Activated CD8-positive, alpha-beta memory T cell treated with anti-CD3 and anti-CD28 coated beads for 1 hour (primary cell): ENCODE data around the gene SWAP70.

Experiments
- DNase-seq, 2 donors: peaks; one replicate each; pipeline ENCODE4 v3.0.0-alpha.2; 2020; ENCODE audit warnings: low read depth in 1 of 2; ENCODE audit errors: extremely low read depth in 1 of 2

The SWAP70 gene

GRCh38 chr11:9651481-9651880 is 12.4 kb upstream of the SWAP70 start:
- no peak for DNase-seq

DNA sequence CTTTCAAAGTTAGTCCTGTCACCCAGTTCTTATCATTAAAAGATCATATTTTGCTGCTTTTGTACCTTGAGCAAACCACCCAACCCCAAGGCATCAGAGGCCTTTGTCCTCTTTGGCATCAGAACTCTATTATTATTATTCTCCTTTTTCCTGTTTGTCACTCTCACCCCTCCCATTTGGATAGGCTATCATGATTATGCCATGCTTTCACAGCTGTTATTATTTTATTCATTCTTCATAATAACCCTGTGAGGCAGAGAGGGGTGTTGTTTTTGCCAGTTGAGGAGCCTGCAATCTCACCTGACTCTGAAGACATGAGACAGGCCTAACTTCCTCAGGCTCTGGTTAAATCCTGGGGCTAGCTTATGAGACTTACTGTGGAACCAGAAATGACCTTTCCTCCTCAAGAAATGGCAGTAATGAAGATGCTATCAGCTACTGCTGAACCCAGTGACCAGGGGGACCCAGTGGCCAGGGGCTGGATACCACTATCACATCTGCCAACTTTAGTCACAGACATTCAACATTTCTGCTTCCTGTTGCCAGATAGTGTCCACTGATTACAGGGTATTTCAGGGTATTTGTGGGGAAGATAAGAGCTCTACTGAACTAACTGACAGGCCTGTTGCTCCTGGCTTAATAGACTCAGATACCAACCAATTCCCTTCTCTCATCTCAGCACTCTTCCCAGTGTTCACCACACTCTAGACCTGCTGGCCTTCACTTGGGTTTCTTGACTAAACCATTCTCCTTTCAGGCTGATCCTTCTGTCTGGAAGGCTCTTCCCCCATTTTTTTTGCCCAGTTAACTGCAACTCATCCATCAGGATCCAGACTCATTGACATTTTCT is 11.8 kb upstream of the SWAP70 start:
- DNase-seq = no peak

- no peak for DNase-seq
Measured at GRCh38 chr11:9653871-9654270, 10.0 kb upstream of the SWAP70 start.

- no peak for DNase-seq
Measured at GRCh38 chr11:9656864-9657263, 7.0 kb upstream of the SWAP70 start.

DNA sequence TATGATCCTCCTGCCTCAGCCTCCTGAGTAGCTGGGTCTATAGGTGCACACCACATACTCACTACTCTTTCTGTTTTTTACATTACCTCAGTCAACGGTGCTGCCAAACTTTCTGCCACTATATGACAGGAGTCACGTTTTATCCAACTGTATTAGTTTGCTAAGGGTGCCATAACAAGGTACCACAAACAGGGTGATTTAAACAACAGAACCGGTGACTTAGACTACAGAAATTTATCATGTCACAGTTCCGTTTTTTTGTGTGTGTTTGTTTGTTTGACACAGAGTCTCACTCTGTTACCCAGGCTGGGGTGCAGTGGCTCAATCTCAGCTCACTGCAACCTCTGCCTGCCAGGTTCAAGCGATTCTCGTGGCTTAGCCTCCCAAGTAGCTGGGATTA is 6.3 kb upstream of the SWAP70 start:
- no peak for DNase-seq

DNA sequence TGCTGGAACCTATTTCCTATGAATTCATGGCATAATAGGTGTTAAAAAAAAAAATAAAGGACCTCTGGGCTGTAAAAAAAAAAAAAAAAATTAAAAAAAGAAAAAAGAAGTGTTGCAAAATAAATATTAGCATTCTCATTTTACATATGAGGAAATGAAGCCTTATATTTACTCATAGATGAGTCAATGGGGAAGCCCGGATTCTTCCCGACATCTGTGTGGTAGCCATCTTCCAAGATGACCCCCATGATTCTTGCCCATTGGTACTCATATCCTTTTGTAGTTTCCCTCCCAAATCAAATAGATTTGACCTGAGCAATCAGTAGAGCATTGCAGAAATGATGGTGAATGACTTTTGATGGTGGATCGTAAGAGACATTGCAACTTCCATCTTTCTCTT is 3.0 kb upstream of the SWAP70 start:
- DNase-seq = no peak

DNA sequence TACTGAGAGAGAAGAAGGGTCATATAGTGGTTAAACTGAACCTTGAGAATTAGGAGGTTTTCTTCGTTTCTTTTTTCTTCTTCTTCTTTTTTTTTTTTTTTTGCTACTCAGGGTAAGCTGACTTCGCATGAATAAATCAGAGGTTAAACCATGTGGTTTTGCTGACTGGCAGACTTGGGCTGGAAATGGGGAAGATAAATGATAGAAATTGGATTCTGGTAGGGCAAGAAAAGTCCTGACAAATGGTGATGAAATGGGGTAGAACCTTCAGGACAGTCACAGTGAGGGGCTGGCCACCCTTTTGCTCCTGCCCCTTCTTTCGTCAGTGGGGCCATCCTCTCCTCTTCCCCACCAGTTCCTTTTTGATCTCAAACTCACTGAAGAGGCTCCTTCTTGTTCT is 1.6 kb upstream of the SWAP70 start:
- DNase-seq = no peak

GRCh38 chr11:9664276-9665171 is 647 bp downstream of the SWAP70 start:
- no peak for DNase-seq

DNA sequence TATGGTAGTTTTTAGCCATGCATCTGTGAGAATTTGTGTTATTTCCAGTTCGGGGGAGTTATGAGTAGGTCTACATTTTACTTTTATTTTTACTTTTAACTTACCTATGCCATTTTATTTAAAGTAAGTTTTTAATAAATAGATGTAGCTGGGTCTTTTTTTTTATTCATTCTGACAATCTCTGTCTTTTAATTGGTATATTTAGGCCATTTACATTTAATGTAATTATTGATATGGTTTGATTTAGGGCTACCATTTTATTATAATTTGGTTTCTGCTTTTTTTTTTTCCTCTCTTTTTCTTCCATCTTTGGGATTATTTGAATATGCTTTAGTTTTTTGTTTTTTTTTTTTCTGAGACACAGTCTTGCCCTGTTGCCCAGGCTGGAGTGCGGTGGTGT is 1.9 kb downstream of the SWAP70 start:
- no peak for DNase-seq

DNA sequence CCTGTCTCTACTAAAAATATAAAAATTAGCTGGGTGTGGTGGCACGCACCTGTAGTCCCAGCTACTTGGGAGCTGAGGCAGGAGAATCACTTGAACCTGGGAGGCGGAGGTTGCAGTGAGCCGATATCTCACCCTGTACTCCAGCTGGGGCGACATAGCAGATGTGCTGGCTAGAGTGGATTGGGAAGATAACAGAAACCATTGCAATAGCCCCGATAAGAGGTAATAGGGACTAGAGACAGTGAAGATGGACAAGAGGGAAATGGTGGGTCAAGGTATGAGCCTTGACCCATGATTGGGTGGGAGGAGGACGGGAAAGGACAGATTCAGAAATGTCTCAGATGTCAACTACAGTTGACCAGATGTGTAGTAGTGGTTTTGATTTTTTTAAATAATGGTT is 6.1 kb downstream of the SWAP70 start:
- no peak for DNase-seq

DNA sequence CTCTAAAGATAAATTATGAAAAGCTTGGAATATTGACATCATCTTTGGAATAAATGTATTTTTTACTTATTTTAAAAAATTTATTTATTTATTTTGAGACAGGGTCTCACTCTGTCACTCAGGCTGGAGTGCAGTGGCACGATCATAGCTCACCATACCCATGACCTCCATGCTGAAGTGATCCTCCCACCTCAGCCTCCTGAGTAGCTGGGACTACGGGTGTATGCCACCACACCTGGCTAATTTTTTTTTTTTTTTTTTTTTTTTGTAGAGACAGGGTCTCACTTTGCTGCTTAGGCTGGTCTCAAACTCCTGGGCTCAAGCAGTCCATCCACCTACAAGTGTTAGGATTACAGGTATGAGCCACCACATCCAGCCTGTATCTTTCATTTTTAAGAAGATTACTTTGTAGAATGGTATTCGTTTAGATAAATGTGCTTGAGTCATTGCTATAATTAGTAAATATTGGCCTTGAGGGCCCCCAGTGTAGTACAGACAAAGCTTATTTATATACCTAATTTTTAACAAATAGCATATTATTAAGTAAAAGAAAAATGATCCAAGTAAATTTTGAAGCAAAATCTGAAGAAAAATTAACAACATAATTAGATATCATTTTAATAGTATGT is 8.5 kb downstream of the SWAP70 start:
- DNase-seq = no peak

DNA sequence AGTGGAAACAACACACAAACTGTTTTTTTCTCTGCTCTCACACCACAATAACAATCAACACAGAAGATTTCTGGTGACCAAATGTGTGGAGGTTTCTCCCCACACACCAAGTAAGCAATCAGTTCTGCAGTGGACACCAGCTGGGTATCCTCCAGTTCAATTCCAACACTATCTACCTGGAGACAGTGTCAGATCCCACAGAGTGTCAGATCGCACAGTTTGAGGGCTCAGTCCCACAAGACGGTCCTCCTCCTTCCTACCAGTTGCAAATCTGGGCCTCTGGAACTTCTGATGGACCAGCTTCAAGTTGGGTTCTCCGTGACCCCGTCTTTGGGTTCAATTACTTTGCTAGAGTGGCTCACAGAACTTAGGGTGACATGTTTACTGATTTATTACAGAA is 9.0 kb downstream of the SWAP70 start:
- no peak for DNase-seq

DNA sequence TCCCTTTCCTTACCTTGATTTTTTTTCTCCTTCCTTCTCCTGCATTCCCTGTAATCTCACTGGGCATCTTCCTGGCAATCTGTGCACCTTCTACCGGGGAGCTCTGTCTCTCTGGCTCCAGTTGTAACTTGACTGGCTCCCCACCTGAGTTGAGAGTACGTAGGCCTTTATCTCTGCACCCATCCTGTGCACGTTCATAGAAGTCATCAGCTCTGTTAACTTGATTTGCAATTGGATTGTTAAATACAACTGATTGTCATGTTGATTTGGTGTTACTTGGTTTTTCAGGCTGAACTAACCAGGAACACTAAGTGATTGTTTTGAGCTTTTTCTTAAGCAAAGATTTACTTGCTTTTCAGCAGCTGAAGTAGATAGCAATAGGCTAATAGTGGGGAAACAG is 11.8 kb downstream of the SWAP70 start:
- no peak for DNase-seq

DNA sequence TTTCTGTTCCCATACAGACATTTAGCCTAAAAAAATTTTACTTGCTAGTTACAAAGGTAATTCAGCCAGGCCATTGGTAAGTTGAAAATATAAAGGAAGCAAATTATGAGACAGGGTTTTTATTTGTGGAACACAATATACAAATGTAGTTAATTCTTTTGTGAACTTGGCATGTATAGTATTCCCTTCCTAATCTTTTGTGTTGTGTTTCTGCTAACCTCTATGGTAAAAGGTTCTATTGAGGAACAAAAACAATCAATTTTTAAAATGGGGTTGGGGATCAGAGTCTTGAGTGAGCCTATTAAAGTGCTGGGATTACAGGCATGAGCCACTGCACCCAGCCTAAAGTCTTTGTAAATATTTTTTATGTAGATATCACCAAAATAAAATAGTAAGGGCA is 14.1 kb downstream of the SWAP70 start:
- DNase-seq = no peak

DNA sequence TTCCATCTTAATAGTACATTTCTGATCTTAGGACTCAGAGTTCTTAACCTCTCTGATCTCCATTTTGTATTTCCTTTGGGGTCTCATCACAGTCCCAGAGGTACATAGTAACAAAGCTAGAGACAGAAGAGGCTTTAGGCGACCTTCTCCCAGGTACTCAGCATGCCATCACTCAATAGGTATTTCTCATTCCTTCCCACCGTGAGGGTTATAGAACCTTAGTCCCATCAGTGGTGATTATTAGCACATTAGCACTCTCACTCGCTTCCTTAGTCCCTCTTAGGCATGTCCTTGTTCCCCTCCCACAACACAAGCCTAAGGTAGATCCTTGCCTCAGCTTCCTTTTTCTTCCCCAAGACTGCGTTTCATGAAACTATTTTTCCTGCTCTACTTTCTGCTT is 14.7 kb downstream of the SWAP70 start:
- DNase-seq = no peak

- DNase-seq = no peak
Measured at GRCh38 chr11:9680028-9680427, 16.2 kb downstream of the SWAP70 start.

GRCh38 chr11:9681583-9682372 is 17.9 kb downstream of the SWAP70 start:
- DNase-seq = no peak

- no peak for DNase-seq
Measured at GRCh38 chr11:9687711-9688477, 24.0 kb downstream of the SWAP70 start.

- no peak for DNase-seq
Measured at GRCh38 chr11:9688716-9689511, 25.0 kb downstream of the SWAP70 start.
